RWPE1 (cell line): Measurements from ENCODE around the gene UNC13A.
"Not testable (repeated sequence)": the region's sequence is repeated elsewhere in the genome, so short reads cannot be mapped to it uniquely, and the experiment has no call there.

ENCODE experiments used
- CTCF ChIA-PET: fragments of 350-600 bp; sonication (Branson Sonifier 250); formaldehyde crosslinking; extraction: SDS; loops from one replicate; lab custom pipeline; 2021; lab: Yijun Ruan, JAX
- POLR2A ChIA-PET: fragments of 400-600 bp; formaldehyde crosslinking; extraction: SDS; loops from one replicate; lab custom pipeline; 2020; ENCODE audit warnings: antibody characterized with exemption; ENCODE audit not compliant: low non-redundant PET; lab: Yijun Ruan, JAX
- DNase-seq: peaks from one replicate; pipeline ENCODE4 v3.0.0; 2012; ENCODE audit warnings: low spot score
- H3K27ac ChIP-seq: fragments of 450-650 bp; 2 replicates; pipeline ENCODE4 v1.5.1; 2017
- CTCF ChIP-seq: fragments of 450-650 bp; conservative IDR thresholded peaks from 2 replicates; pipeline ENCODE4 v1.5.1; 2017; ENCODE audit warnings: low read depth, mild to moderate bottlenecking

The UNC13A gene

DNA sequence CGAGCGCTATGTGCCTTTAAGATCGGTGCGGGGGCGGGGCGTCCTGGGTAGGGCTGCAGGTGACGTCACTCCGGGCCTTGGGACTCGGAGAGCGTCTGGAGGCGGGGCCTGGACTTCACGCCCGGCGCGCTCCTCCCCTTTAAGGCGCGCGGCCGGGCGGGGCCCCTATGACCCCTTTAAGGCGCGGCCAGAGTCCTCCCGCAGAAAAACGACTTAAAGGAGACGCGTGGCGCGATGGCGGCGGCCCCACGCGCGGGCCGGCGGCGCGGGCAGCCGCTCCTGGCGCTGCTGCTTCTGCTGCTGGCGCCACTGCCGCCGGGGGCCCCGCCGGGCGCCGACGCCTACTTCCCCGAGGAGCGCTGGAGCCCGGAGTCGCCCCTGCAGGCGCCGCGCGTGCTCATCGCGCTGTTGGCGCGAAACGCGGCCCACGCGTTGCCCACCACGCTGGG is 132.7 kb downstream of the UNC13A start, which contains the start of gene COLGALT1:
Gene COLGALT1 (plus strand): TSS at position 170 of the 449 bp plus-strand sequence. CDS start 65 bp downstream, at position 235.
- CTCF ChIA-PET, result no interaction called here
- peak; percentile 98 for DNase-seq
- H3K27ac ChIP-seq, result peak within 1 kb of the TSS; percentile 91
- no peak for TF ChIP-seq CTCF
- POLR2A ChIA-PET, result no interaction called here

DNA sequence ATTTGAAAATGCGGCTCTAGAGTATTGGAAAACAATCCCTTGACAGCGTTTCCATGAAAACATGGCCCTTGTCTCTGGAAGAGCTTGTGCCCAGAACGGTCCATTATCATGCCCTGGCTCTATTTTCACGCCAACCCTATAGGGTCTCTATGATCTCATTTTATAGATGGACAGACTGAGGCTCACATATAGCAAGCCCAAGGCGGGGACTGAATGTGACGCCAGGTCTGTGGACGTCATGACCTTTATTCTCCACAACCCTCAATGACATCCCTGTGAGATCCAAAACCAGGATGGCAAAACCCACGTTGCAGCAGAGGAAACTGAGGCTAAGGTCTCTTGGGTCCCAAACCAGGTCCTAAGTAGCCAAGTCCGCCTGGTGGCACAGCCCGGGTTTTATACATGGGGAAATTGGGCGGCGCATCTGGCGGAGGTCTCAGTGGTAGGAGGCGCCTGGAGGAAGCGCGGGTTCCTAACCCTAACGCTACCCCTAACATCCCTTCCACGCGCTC is 133.1 kb downstream of the UNC13A start:
- peak overlapping the region; percentile 85 for H3K27ac ChIP-seq
- POLR2A ChIA-PET, result no interaction called here
- CTCF ChIA-PET, result no interaction called here
- TF ChIP-seq CTCF, result no peak
- DNase-seq, result no peak

DNA sequence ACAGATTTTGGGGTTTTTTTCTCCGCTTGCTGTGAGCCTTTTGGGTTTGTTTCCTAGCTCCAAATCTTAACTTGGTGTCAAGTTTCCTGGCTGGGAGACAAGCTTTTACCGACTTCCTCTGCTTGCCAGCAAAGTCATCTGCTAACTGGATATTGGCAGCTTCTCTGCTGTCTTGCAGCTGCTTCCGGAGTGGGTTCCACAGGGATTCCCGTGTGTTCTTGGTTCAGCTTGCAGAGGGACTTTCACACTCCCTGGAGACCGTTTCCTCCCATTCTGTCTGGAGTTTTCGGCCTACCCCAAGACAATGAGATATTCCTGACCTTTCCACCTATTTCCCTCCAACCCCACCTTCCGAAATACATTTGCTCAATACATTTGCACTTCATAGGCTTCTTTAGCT is 134.9 kb downstream of the UNC13A start:
- CTCF ChIA-PET, result interaction anchor here (1.1 to 1.3 kb wide), 2 partner anchors 11 to 20 kb away, joined by 4 read pairs; no protein-coding TSS in a partner anchor
- no peak for TF ChIP-seq CTCF
- peak overlapping the region; percentile 91 for H3K27ac ChIP-seq
- POLR2A ChIA-PET, result interaction anchor here (0.6 kb wide), 1 partner anchor 513 kb away, joined by 9 read pairs; no protein-coding TSS in a partner anchor
- peak; percentile 41 for DNase-seq

GRCh38 chr19:17552735-17553134 is 135.4 kb downstream of the UNC13A start:
- peak overlapping the region; percentile 91 for H3K27ac ChIP-seq
- CTCF ChIA-PET, result interaction anchor here (0.7 to 1.3 kb wide), 3 partner anchors 10 to 392 kb away, joined by 3 to 4 read pairs (median 4); no protein-coding TSS in a partner anchor
- POLR2A ChIA-PET, result interaction anchor here (0.6 kb wide), 1 partner anchor 512 kb away, joined by 9 read pairs; no protein-coding TSS in a partner anchor
- not testable (repeated sequence) for DNase-seq
